ENCODE data around the gene THSD4.

DNA sequence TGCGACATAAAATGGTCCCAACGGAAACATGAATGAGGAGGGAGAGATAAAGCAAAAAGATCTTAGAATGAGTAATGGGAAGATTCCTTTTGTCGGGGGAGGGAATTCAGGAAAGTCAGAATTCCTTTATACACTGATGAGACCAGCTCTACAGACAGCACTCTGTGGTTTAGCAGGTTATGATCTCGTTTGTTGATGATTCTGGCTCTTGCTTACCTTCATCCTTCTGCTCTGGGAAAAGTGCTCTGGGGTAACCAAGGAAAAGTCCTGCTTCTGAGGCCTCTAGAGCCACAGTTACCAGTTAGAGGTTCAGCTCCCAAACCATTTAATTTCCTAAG is 544.4 kb downstream of the THSD4 start:
- TF ChIP-seq CTCF (IDR thresholded peaks at IDR 0.05; ENCODE audit: insufficient read depth, low read length) (no peak), GABPA (IDR thresholded peaks at IDR 0.05; ENCODE audit: low read depth) (no peak)

Measured in HL-60 (cell line).